Measurements from ENCODE around the gene PADI6.

GRCh38 chr1:17338706-17339493 is 33.1 kb upstream of the PADI6 start:
- no peak for TF ChIP-seq POLR2A (IDR thresholded peaks at IDR 0.05; ENCODE audit: extremely low read depth, insufficient read length)
- no peak for TF ChIP-seq CTCF (IDR thresholded peaks at IDR 0.05; ENCODE audit: low read depth, low read length)
- no peak for TF ChIP-seq MAX (IDR thresholded peaks at IDR 0.05; ENCODE audit: low read depth, low read length)
- TF ChIP-seq MYC (IDR thresholded peaks at IDR 0.05; ENCODE audit: low read depth, low read length), result no peak

Measured in NB4 (cell line).